Astrocyte of the hippocampus (primary cell): ENCODE results near the gene GGACT.
"Not testable (repeated sequence)": the region's sequence is repeated elsewhere in the genome, so short reads cannot be mapped to it uniquely, and the experiment has no call there.

ENCODE experiments used
- DNase-seq: peaks from one replicate; pipeline ENCODE4 v3.0.0; 2011; ENCODE audit warnings: low read depth, low spot score

The GGACT gene

DNA sequence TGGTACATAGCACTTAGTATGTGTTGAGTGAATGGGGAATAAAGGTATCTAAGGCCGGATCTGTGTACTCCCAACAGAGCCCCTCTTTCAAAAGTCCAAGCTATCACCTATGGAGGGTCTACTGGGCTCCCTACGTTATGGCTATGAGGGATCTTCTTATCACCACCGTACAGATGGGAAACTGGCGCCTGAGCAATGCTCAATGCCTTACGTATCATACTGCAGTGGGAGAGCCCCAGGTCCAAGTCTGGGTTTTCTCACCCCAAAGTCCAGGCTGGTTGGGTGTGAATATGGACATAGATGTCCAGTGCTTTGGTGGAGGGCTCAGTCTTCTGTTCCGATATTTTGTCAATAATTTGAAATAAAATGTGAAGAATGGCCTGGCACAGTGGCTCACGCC, 13.1 kb upstream of the GGACT start:
- no peak for DNase-seq

- no peak for DNase-seq
These were observed 12.3 kb upstream of the GGACT start for GRCh38 chr13:100600915-100601314.

DNA sequence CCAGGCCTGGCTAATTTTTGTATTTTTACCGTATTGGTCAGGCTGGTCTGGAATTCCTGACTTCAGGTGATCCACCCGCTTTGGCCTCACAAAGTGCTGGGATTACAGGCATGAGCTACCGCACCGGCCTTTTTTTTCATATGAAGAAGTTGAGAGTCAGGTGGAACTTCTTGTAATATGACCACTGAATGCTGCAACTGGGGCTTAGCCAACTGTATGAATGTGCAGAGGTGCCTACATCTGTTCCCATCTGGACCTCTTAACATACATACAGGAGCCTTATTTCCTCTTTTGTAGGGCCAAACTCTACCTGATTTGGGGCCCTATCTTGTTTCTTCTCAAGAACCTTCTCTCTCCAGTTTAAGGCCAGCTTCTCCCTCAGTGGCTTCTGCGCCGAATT, 11.9 kb upstream of the GGACT start:
- no peak for DNase-seq

- peak; percentile 44 for DNase-seq
These were observed 8.7 kb upstream of the GGACT start for GRCh38 chr13:100597253-100597652.

DNA sequence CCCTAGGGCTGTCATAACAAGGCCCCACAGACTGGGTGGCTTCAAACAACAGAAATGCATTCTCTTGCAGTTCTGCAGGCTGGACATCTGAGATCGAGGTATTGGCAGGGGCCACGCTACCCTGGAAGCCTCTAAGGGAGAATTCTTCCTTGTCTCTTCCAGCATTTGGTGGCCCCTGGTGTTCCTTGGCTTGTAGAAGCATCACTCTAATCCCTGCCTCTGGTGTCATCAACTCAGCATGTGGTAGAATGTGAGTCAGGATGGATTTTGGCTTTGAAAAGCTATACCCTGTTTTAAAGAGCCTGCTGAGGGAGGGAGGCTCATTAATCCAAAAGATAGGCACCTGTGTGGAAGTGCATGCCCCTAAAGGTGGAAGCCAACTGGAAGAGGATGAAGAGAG, 7.9 kb upstream of the GGACT start:
- DNase-seq: no peak

DNA sequence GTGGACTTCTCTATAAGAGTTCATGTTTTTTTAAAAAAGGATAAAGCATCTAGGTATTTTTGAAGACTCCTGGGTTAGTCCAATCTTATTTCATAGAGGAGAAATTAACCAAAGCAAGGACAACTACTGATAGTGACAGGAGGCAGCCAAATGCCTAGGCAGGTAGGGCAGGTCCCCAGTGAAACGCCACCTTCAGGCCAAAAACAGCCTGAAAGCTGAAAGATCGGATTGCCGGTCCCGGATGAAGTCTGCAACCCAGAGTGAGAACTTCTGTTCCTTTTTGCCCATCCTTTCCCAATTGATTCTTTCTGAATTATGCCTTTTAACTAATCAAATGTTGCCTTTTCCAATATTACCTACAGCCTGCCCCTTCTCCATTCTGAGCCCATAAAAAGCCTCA, 6.1 kb upstream of the GGACT start:
- DNase-seq: no peak

- DNase-seq: no peak
These were observed 5.7 kb upstream of the GGACT start for GRCh38 chr13:100594255-100594654.

DNA sequence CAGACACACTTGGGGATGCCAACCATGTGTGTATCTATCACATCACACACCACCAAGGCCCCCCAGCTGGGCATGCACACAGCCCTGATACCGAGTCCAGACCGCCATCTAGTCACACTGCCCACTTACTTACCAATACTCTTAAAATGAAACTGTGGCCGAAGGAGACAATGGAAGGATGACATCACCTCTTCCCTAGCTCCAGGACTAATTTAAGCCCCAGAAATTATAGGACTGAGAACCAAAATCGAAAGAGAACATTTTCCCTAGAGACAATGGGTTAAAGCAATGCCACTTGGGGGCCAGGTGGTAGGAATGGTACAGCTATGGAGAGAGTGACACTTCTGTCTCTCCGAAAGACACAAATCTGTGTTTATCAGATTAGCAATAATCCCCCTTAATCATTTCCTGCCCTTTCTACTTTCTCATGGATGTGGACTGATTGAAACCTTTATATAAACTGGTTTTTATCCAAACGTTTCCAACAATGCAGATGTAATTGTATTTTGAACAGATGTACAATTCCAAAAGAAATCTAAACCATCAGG, 663 bp upstream of the GGACT start:
- DNase-seq: peak; percentile 23

DNA sequence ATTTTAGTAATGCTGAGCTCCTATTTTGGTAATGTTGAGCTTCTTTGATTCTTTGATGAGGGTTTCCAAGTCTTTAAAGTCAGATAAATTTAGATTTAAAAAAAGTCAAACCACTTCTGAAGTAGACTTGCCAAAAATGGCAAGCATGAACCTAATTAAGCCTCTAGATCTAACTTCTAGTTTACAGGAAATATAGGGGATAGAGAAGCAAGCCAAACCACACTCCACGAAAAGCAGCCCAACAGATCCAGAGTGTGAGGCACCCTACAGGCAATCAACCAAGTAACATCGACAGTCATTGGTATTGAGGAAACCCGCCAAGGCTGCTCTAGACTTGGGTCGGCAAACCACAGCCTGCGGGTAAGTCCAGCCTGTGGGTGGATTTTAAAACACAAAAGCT, 3.7 kb downstream of the GGACT start:
- peak; percentile 89 for DNase-seq

- no peak for DNase-seq
These were observed 7.1 kb downstream of the GGACT start for GRCh38 chr13:100581504-100581903.

- no peak for DNase-seq
These were observed 7.6 kb downstream of the GGACT start for GRCh38 chr13:100581030-100581429.

GRCh38 chr13:100580045-100580444, 8.5 kb downstream of the GGACT start:
- no peak for DNase-seq

DNA sequence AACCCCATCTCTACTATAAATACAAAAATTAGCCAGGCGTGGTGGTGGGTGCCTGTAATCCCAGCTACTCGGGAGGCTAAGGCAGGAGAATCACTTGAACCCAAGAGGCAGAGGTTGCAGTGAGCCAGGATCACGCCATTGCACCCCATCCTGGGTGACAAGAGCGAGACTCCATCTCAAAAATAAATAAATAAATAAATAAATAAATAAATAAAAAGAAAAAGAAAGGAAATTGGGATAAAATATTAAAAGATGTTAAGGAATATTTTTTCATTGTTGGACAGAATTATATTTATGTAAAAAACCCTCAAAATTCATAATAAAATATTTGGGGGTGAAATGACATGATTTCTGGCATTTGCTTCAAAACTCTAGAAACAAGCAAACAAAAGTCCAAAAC, 11.3 kb downstream of the GGACT start:
- not testable (repeated sequence) for DNase-seq

- peak; percentile 83 for DNase-seq
These were observed 15.5 kb downstream of the GGACT start for GRCh38 chr13:100573121-100573520.

DNA sequence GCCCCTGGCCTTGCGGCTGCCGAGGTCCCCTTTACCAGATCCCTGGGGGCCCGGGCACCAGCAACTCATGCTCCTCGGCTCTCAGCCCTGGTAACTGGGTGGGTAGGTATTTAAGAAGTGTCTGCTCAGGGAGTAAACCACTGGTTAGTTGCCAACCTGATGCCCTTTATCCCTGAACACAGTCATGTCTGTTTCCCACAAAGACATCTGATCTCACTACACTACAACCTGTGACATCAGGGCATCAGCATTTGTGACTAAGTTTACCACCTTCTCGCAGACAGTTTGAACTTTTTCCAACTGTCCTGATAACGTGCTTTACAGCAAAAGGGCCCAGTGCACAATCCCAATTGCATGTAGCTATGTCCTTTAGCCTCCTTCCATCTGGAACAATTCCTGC, 22.0 kb downstream of the GGACT start:
- peak; percentile 49 for DNase-seq

DNA sequence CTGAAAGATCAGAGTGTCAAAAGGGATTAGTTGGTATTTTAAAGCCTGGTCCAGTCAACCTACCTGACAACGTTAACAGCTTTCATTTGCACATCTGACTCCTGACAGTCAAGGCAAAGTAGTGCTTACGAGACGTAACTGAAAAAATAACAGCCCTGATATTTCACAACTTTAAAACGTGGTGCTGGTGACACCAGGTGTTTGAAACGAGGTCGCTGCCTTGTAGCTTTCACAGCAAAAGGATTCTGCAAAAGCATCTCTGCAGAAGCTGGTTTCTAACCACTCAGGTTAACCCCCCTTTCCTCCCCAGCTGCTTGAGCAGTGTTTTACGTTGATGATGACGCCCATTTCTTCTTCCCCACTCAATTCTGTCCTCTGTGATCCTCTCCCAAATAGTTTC, 23.3 kb downstream of the GGACT start:
- DNase-seq: no peak

DNA sequence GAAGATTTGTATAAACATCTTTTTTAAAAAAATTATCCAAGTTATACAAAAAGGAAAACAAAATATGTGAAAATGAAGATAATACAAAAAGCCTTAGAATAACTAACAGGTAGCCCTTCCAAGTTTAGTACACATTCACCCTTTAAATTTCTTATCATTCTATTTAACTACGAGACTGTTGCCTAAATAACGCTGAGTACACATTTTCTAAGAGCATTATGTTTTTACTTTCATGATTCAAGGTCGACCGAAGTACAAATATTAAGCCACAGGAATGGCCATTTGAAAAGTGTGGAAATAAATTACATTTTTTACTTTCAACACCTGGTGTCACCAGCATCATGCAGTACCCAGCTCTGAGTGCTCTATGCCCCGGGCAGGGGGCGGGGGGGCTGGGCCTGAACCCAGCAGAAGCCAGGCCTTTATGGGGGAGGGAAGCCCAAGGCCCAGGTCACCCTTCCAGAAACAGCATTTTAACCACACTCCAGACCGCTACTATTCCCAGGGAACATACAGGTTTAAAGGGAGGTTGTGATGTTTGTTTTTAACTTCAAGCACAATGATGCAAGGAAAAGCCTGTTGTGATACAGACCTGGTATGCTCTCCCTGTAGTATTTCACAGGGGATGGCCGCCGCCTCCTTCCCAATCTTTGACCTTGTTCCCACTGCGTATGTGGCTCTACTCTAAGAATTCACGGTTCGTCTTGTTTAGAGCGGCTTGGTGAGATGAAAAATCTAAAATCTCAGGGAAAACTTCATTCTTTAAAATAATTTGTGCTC, 24.0 kb downstream of the GGACT start:
- no peak for DNase-seq

DNA sequence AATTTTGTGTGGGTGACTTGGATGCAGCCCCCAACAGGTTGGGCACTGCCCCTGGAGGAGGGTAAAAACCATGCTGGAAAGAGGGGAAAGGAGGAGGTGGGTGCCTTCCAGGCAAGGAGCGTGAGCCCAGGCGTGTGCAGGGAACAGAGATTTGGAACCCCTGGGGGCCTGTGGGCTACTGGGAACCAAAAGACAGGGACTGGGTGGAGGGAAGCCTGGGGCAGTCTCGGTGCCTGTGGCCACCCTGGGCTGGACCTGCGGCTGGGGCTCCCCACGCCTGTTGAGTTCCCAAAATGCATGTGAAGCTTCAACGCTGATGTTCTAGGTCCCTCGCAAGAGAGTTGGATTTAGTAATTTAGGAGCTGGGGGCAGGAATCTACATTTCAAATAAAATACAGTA, 24.8 kb downstream of the GGACT start:
- DNase-seq: no peak

DNA sequence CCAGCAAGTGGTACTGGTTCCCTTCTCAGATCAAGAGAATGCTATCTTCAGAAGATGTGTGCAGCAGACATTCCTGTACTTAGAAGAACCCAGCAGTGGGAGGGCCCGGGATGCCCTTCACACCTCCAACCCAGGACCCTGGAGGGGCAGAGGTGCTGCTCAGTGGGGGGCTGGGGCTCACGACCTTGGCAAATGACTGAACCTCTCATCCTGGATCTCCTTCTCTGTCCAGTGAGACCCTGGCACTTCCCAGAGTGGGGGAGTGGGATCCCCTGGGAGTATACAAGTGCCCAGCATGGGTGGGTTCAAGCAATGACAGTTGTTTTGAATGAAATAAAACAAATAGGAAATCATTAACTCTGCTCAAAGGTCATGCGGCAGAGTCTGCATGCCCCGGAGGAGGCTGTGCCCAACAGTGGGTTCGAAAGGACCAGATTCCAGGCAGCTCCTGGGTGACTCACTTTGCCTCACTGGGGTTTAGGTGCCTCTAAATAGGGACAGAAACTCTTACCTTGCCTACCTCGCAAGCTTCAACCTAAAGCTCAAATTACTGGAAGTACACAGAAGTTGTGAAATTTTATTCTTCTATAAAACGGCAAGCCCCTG, 26.9 kb downstream of the GGACT start:
- DNase-seq: no peak

DNA sequence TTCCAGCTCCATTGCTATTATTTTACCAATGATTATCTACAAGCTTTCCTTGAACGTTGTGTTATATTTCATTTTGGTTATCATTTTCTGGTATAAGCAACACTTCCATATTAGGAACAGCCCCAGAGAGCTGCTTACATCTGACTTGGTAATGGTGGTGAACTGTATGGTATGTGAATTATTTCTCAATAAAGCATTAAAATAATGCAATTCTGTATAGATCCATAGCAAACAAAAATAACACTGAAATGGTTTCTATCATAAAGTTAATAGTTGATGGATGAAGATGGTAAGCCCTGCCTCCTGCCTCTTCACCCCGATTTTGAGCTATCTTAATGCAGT, 27.5 kb downstream of the GGACT start:
- no peak for DNase-seq

- DNase-seq: no peak
These were observed 28.0 kb downstream of the GGACT start for GRCh38 chr13:100560498-100561157.

- no peak for DNase-seq
These were observed 28.7 kb downstream of the GGACT start for GRCh38 chr13:100559886-100560285.

DNA sequence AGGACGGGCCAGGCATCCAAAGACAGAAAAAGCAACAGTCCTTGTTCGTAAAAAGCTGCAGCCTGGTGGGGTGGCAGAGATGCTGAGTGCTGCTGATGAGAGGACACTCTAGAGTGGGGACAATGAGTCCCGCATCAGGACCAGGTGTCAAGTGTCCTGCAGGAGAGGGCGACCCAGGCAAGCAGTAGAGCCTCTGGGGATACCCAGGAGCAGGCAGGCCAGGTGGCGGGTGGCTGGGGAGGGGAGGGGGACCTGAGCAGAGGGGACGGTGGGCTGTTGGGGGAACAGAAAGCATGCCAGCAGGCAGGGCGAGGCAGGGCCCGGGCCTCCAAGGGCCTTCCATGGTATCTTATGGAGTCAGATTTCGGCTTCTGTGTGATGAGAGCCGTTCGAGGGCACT, 35.8 kb downstream of the GGACT start:
- DNase-seq: no peak
